ENCODE results near the gene DNAH14.
"Not testable (repeated sequence)": the region's sequence is repeated elsewhere in the genome, so short reads cannot be mapped to it uniquely, and the experiment has no call there.

- TF ChIP-seq, protein P1, sequence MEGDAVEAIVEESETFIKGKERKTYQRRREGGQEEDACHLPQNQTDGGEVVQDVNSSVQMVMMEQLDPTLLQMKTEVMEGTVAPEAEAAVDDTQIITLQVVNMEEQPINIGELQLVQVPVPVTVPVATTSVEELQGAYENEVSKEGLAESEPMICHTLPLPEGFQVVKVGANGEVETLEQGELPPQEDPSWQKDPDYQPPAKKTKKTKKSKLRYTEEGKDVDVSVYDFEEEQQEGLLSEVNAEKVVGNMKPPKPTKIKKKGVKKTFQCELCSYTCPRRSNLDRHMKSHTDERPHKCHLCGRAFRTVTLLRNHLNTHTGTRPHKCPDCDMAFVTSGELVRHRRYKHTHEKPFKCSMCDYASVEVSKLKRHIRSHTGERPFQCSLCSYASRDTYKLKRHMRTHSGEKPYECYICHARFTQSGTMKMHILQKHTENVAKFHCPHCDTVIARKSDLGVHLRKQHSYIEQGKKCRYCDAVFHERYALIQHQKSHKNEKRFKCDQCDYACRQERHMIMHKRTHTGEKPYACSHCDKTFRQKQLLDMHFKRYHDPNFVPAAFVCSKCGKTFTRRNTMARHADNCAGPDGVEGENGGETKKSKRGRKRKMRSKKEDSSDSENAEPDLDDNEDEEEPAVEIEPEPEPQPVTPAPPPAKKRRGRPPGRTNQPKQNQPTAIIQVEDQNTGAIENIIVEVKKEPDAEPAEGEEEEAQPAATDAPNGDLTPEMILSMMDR (conservative IDR thresholded peaks at IDR 0.05; ENCODE audit: low read depth, low read length), result not testable (repeated sequence)
- TF ChIP-seq MXI1 (IDR thresholded peaks at IDR 0.05; ENCODE audit: borderline replicate concordance, low read depth, low read length); BHLHE40 (IDR thresholded peaks at IDR 0.05; ENCODE audit: low read depth, low read length); POLR2A (IDR thresholded peaks at IDR 0.05; ENCODE audit: low read depth, low read length); CEBPB (IDR thresholded peaks at IDR 0.05; ENCODE audit: low read depth, low read length); SMC3 (IDR thresholded peaks at IDR 0.05; ENCODE audit: low read depth, low read length); RFX5 (IDR thresholded peaks at IDR 0.05; ENCODE audit: low read depth, low read length); MAFK (IDR thresholded peaks at IDR 0.05; ENCODE audit: low read depth, low read length); RAD21 (IDR thresholded peaks at IDR 0.05; ENCODE audit: low read length); FOS (IDR thresholded peaks at IDR 0.05; ENCODE audit: low read depth, low read length); NFE2L2 (IDR thresholded peaks at IDR 0.05; ENCODE audit: low read depth, low read length); MAZ (IDR thresholded peaks at IDR 0.05; ENCODE audit: borderline replicate concordance, low read depth, low read length): not testable (repeated sequence)
- TF ChIP-seq, protein P2, sequence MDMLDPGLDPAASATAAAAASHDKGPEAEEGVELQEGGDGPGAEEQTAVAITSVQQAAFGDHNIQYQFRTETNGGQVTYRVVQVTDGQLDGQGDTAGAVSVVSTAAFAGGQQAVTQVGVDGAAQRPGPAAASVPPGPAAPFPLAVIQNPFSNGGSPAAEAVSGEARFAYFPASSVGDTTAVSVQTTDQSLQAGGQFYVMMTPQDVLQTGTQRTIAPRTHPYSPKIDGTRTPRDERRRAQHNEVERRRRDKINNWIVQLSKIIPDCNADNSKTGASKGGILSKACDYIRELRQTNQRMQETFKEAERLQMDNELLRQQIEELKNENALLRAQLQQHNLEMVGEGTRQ (IDR thresholded peaks at IDR 0.05; ENCODE audit: low read depth, low read length), result not testable (repeated sequence)
Measured at GRCh38 chr1:224981922-224982354, 52.5 kb downstream of the DNAH14 start.

Data from IMR-90 (cell line).